ENCODE measurements around the gene GABARAPL1. TPM values are rescaled to one million over a fixed set of nuclear protein-coding genes. Genes with fewer than 3 reads are reported as not detected.

The GABARAPL1 gene
- total and polyA plus RNA-seq, 2 experiments from 2014 or later = 94.9 to 127 TPM

DNA sequence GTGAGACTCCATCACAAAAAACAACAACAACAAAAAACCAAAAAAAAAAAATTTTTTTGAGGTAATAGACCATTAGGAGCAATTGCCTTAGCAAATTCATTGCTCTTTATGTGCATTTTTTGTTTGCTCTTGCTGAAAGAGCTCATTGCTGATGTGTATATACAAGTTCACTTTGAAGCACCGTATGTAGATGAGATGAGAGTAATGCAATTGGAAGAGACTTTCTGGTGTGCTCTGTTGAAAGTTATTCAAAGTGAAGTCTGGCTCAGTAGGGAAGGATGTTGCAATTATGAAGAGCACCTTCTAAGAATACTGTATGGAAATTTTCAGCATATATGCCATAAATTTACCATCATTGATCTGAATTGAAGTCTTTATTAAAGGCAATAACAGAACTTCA, 48.2 kb downstream of the GABARAPL1 start:
- 0 to 5% methylated on average over 1 of the region's 1 CpG for WGBS, 2 experiments (ENCODE audit: low coverage in 1 of 2, low lambda C conversion rate in 2 of 2, missing lambda C conversion rate in 2 of 2)
- Histone ChIP-seq H3F3A (ENCODE audit: insufficient read depth) (no peaks in the 10 kb centered on the region), H3K4me1 (ENCODE audit: insufficient read depth) (no peaks in the 10 kb centered on the region), H3K4me2 (ENCODE audit: unreplicated experiment) (no peak overlapping the region), H4K20me1 (ENCODE audit: insufficient read depth) (no peaks in the 10 kb centered on the region), H3K9ac (no peak overlapping the region), H3K9me3 (ENCODE audit: low read depth) (no peaks in the 10 kb centered on the region), H3K27ac (no peak overlapping the region), H3K9me2 (ENCODE audit: insufficient read depth) (no peaks in the 10 kb centered on the region; the same call in 1 of the 2 replicates), H3K4me3 (no peak overlapping the region), H3K27me3 (replicated peaks; ENCODE audit: insufficient read depth) (no peaks in the 10 kb centered on the region), H3K36me3 (ENCODE audit: low read depth) (no peaks in the 10 kb centered on the region), H3K79me2 (ENCODE audit: insufficient read depth) (no peaks in the 10 kb centered on the region), H2AFZ (no peak overlapping the region)
- in situ Hi-C loops (cut with MboI) = loop anchor here (25.0 kb wide), 1 partner anchor 951 kb away; no protein-coding TSS in a partner anchor
- DNase-seq = no peak
- TF ChIP-seq EZH2phosphoT487 (IDR thresholded peaks at IDR 0.05; ENCODE audit: insufficient read depth, low read depth) = no peak
- no peak for TF ChIP-seq EZH2 (IDR thresholded peaks at IDR 0.05; ENCODE audit: insufficient read depth, poor library complexity, severe bottlenecking)

DNA sequence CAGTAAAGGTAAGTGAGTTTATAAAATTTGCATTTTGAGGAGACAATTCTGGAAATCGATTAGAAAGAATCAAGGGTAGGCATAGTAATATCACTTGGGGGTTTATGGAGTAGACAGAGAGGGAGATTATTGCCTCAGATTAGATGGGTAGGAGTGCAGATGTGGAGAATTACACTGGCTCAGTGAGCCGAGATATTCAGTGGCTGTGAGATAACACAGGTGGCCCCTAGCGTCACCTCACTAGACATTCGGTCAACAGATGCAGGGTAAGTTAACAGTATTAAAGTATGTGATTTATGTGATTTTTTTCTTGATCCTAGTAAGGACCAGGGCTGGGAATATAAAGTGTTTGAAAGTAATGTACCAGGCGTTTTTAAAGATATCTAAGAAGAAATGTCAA, 55.4 kb downstream of the GABARAPL1 start:
- DNase-seq = no peak
- Histone ChIP-seq H3K79me2 (ENCODE audit: insufficient read depth) (no peaks in the 10 kb centered on the region), H3K27ac (no peak overlapping the region), H3K27me3 (replicated peaks; ENCODE audit: insufficient read depth) (no peaks in the 10 kb centered on the region), H3K9me3 (ENCODE audit: low read depth) (no peaks in the 10 kb centered on the region), H3K36me3 (ENCODE audit: low read depth) (no peaks in the 10 kb centered on the region), H3K9me2 (ENCODE audit: insufficient read depth) (no peaks in the 10 kb centered on the region), H2AFZ (no peak overlapping the region), H3K4me1 (ENCODE audit: insufficient read depth) (no peaks in the 10 kb centered on the region), H3F3A (ENCODE audit: insufficient read depth) (no peaks in the 10 kb centered on the region), H3K4me3 (no peak overlapping the region), H3K9ac (no peak overlapping the region), H4K20me1 (ENCODE audit: insufficient read depth) (no peaks in the 10 kb centered on the region), H3K4me2 (ENCODE audit: unreplicated experiment) (no peak overlapping the region)
- TF ChIP-seq EZH2 (IDR thresholded peaks at IDR 0.05; ENCODE audit: insufficient read depth, poor library complexity, severe bottlenecking) (no peak), EZH2phosphoT487 (IDR thresholded peaks at IDR 0.05; ENCODE audit: insufficient read depth, low read depth) (no peak)
- in situ Hi-C loops (cut with MboI) = loop anchor here (25.0 kb wide), 1 partner anchor 944 kb away; no protein-coding TSS in a partner anchor
- WGBS, 2 experiments (ENCODE audit: low coverage in 1 of 2, low lambda C conversion rate in 2 of 2, missing lambda C conversion rate in 2 of 2) = 60 to 63% methylated on average over 5 of the region's 5 CpGs

DNA sequence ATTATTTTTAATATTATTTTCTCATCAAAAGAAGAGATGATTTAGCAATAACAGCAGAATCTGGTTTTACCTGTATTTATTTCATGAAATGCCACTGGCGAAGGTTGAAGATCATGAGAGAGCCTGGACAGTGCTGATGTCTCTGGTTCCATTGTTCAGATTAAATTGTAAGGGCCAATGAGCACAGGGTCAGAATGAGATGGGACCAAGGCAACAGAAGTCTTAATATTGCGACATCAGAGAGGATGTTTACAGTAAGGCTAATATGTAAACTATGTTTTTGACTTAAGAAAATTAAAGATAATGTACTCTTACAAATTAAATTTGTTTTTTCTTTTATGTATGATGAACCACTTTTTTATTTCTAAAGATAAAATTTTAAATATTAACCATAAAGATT, 59.8 kb downstream of the GABARAPL1 start:
- no peak overlapping the region for H3K4me3 ChIP-seq
- in situ Hi-C loops (cut with MboI) = loop anchor here (25.0 kb wide), 1 partner anchor 940 kb away; no protein-coding TSS in a partner anchor

More for the DNA sequence above, 59.8 kb downstream of the GABARAPL1 start:
- Histone ChIP-seq H3K79me2 (ENCODE audit: insufficient read depth) (no peaks in the 10 kb centered on the region), H3K4me1 (ENCODE audit: insufficient read depth) (no peaks in the 10 kb centered on the region), H3K4me2 (ENCODE audit: unreplicated experiment) (no peak overlapping the region), H3F3A (ENCODE audit: insufficient read depth) (no peaks in the 10 kb centered on the region), H3K27me3 (replicated peaks; ENCODE audit: insufficient read depth) (no peaks in the 10 kb centered on the region), H2AFZ (no peak overlapping the region), H3K9me2 (ENCODE audit: insufficient read depth) (no peaks in the 10 kb centered on the region), H3K36me3 (ENCODE audit: low read depth) (no peaks in the 10 kb centered on the region), H3K27ac (no peak overlapping the region), H3K9ac (no peak overlapping the region), H3K9me3 (ENCODE audit: low read depth) (no peaks in the 10 kb centered on the region), H4K20me1 (ENCODE audit: insufficient read depth) (no peaks in the 10 kb centered on the region)
- WGBS, 2 experiments (ENCODE audit: low coverage in 1 of 2, low lambda C conversion rate in 2 of 2, missing lambda C conversion rate in 2 of 2) = 88 to 90% methylated on average over 2 of the region's 2 CpGs
- no peak for DNase-seq
- TF ChIP-seq EZH2 (IDR thresholded peaks at IDR 0.05; ENCODE audit: insufficient read depth, poor library complexity, severe bottlenecking) (no peak), EZH2phosphoT487 (IDR thresholded peaks at IDR 0.05; ENCODE audit: insufficient read depth, low read depth) (no peak)

Other genes with a start within 250 kb of the GABARAPL1 start
- gene CLEC12A, start 241.5 kb upstream of the GABARAPL1 start, total RNA-seq (2014; rRNA removed; shearing (Covaris generic)) = not detected in 2 replicates
- gene CLEC12A, start 241.5 kb upstream of the GABARAPL1 start, polyA plus RNA-seq (2016; fragmentation: Nextera tagmentation; extraction: Ambion mirVana) = not detected in 2 replicates
- not detected in 2 replicates for gene CLEC1B, start 213.8 kb upstream of the GABARAPL1 start, total RNA-seq (2014; rRNA removed; shearing (Covaris generic))
- not detected in 2 replicates for gene CLEC1B, start 213.8 kb upstream of the GABARAPL1 start, polyA plus RNA-seq (2016; fragmentation: Nextera tagmentation; extraction: Ambion mirVana)
- gene CLEC12B, start 202.2 kb upstream of the GABARAPL1 start, total RNA-seq (2014; rRNA removed; shearing (Covaris generic)) = not detected in 2 replicates
- gene CLEC12B, start 202.2 kb upstream of the GABARAPL1 start, polyA plus RNA-seq (2016; fragmentation: Nextera tagmentation; extraction: Ambion mirVana) = not detected in 2 replicates
- gene CLEC9A, start 182.2 kb upstream of the GABARAPL1 start, total RNA-seq (2014; rRNA removed; shearing (Covaris generic)) = not detected in 2 replicates
- gene CLEC9A, start 182.2 kb upstream of the GABARAPL1 start, polyA plus RNA-seq (2016; fragmentation: Nextera tagmentation; extraction: Ambion mirVana) = not detected in 2 replicates
- not detected in 2 replicates for gene CLEC1A, start 113.9 kb upstream of the GABARAPL1 start, total RNA-seq (2014; rRNA removed; shearing (Covaris generic))
- not detected in 2 replicates for gene CLEC1A, start 113.9 kb upstream of the GABARAPL1 start, polyA plus RNA-seq (2016; fragmentation: Nextera tagmentation; extraction: Ambion mirVana)
- gene CLEC7A, start 82.7 kb upstream of the GABARAPL1 start, total RNA-seq (2014; rRNA removed; shearing (Covaris generic)) = not detected in 2 replicates
- not detected in 2 replicates for gene CLEC7A, start 82.7 kb upstream of the GABARAPL1 start, polyA plus RNA-seq (2016; fragmentation: Nextera tagmentation; extraction: Ambion mirVana)
- 6.3 and 6.8 TPM in 2 replicates for gene OLR1, start 40.7 kb upstream of the GABARAPL1 start, total RNA-seq (2014; rRNA removed; shearing (Covaris generic))
- 4.4 and 4.6 TPM in 2 replicates for gene OLR1, start 40.7 kb upstream of the GABARAPL1 start, polyA plus RNA-seq (2016; fragmentation: Nextera tagmentation; extraction: Ambion mirVana)
- gene TMEM52B, start 33.8 kb upstream of the GABARAPL1 start, total RNA-seq (2014; rRNA removed; shearing (Covaris generic)) = 6.7 TPM in 1 of 2 replicates, not detected in the other
- gene TMEM52B, start 33.8 kb upstream of the GABARAPL1 start, polyA plus RNA-seq (2016; fragmentation: Nextera tagmentation; extraction: Ambion mirVana) = 0.25 and 0.98 TPM in 2 replicates
- gene KLRD1, start 95.0 kb downstream of the GABARAPL1 start, total RNA-seq (2014; rRNA removed; shearing (Covaris generic)) = 0.11 and 0.13 TPM in 2 replicates
- 0.01 and 0.25 TPM in 2 replicates for gene KLRD1, start 95.0 kb downstream of the GABARAPL1 start, polyA plus RNA-seq (2016; fragmentation: Nextera tagmentation; extraction: Ambion mirVana)
- gene KLRK1, start 177.2 kb downstream of the GABARAPL1 start, total RNA-seq (2014; rRNA removed; shearing (Covaris generic)) = not detected in 2 replicates
- not detected in 2 replicates for gene KLRK1, start 177.2 kb downstream of the GABARAPL1 start, polyA plus RNA-seq (2016; fragmentation: Nextera tagmentation; extraction: Ambion mirVana)
- not detected in 2 replicates for gene KLRC4, start 196.9 kb downstream of the GABARAPL1 start, total RNA-seq (2014; rRNA removed; shearing (Covaris generic))
- not detected in 2 replicates for gene KLRC4, start 196.9 kb downstream of the GABARAPL1 start, polyA plus RNA-seq (2016; fragmentation: Nextera tagmentation; extraction: Ambion mirVana)
- not detected in 2 replicates for gene KLRC3, start 207.7 kb downstream of the GABARAPL1 start, total RNA-seq (2014; rRNA removed; shearing (Covaris generic))
- not detected in 2 replicates for gene KLRC3, start 207.7 kb downstream of the GABARAPL1 start, polyA plus RNA-seq (2016; fragmentation: Nextera tagmentation; extraction: Ambion mirVana)
- not detected in 2 replicates for gene KLRC2, start 223.1 kb downstream of the GABARAPL1 start, total RNA-seq (2014; rRNA removed; shearing (Covaris generic))
- gene KLRC2, start 223.1 kb downstream of the GABARAPL1 start, polyA plus RNA-seq (2016; fragmentation: Nextera tagmentation; extraction: Ambion mirVana) = not detected in 2 replicates
- not detected in 2 replicates for gene KLRC1, start 240.5 kb downstream of the GABARAPL1 start, total RNA-seq (2014; rRNA removed; shearing (Covaris generic))
- gene KLRC1, start 240.5 kb downstream of the GABARAPL1 start, polyA plus RNA-seq (2016; fragmentation: Nextera tagmentation; extraction: Ambion mirVana) = not detected in 2 replicates

All from GM23248 (cell line).